ENCODE data around the gene PIN4.
"Not testable (repeated sequence)": the region's sequence is repeated elsewhere in the genome, so short reads cannot be mapped to it uniquely, and the experiment has no call there.

The PIN4 gene

DNA sequence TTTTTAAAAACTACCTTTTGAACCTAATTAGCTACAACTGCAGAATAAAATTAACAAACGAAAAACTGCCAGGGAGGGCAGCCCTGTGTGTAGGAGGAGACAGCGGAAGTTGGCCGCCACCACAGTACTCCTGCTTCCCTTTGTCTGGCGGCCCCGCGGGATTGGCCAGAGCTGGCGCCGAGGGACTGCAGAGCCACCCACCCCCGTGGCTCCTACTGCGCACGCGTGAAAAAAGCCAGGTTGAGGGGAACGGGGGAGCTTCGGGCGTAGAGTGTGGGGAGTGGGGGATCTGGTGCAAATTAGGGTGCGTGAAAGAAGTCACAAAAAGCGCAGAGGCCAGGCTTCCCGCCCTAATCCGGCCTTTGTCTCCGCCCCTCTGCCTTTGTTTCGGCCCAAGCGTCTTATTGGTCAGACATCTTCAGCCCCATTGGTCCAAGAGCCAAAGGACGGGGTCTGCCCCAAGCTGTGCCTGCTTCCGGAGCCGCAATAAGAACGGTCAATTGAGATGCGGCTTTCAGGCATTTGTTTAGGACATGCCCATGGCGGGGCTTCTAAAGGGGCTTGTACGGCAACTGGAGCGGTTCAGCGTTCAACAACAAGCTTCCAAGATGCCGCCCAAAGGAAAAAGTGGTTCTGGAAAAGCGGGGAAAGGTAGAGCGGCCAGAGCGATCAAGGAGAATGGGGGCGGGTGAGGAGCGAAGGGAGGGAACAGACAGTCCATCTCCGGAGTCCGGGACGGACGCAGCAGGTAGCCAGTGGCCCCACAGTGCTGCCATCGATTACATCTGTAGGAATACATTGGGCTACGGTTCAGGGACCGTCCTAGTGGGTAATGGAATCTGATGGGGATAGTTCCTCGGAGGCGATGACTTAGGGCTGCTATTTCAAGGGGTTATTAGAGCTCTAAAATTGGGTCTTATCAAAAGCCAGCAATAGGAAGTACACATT lies at the start of gene PIN4:
PIN4 (plus strand) TSS at position 580 of the 948 bp plus-strand sequence; CDS start at position 609, 29 bp downstream.
- peak; percentile 71 for DNase-seq (ENCODE audit: low read depth)

DNA sequence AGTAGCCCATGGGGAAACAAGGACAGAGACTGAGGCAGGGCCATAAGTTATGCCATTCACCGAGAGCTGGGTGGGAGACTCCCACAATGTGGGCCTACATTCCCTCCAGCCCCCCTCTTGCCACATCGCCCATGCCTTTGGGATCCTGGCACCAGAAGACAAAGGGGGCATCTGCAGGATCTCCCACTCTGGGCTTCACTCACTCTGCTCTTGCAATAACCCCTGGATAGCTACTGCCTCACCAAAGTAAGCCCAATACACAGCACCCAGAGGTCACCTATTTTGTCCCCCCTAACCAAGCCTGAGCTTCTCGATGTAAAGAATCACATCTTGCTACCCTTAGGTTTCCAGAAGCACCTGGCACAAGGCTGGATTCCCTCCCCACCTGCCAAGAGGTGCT lies 49.1 kb upstream of the PIN4 start:
- no peak for DNase-seq (ENCODE audit: low read depth)

DNA sequence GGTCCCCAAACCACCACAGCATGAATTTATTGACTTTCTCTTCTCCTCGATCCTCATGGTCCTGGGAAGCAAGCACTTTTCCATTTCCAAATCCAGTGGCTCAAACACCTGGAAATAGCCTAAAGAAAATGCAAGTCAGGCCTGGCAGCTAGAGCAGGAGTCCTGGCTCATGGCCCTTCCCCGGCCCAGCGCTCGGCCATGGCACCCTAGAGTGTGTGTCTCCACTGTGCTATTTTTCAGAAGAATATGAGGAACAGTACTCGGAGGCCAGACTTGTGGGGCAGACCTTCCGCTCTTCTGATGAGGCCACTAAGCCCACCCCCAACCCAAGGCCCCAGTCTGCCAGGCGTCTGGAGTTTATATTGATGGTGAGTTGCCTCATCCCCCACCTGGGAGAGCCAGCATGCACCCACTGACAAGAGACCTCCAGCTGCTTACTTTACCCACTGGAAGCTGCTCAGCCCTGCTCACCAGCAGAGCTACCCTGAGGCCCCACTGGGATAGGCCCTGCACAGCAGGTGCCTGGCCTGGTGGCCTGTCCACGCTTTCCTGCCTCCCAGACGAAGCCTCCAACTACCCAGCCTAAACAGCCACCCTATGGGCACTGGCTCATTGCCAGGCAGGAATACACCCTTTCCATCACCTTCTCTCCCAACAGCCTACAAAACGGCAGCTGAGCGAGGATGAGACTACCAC lies 47.6 kb upstream of the PIN4 start:
- no peak for DNase-seq (ENCODE audit: low read depth)

DNA sequence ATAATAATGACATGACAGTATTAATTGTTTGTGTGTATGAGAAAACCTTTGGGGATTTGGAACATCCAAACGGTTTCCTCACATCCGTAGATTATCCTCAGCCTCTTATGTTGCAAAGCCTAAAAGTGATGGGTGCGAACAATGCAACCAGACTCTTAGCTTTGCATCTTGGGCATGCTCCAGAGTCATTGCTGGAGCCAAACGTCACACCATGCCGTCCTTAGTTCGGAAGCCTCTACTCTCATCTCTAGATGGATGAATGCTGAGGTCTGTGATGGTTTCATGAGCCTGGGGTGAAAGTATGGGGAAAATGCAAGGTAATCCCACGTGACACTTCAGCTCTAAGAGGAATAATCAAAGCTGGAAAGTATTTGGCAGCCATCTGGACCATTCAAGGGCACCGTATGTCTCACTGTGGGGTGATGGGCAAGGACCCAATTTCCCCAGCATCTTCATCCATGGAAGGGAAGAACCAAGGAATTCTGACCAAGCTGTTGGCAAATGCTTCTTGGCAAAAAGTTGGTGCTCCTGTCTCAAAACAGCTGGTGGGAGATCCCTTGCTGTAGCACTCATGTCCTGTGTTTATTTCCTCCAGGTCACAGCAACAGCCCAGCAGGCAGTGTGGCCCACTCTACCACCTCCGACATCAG lies 43.6 kb upstream of the PIN4 start:
- DNase-seq (ENCODE audit: low read depth): no peak

DNA sequence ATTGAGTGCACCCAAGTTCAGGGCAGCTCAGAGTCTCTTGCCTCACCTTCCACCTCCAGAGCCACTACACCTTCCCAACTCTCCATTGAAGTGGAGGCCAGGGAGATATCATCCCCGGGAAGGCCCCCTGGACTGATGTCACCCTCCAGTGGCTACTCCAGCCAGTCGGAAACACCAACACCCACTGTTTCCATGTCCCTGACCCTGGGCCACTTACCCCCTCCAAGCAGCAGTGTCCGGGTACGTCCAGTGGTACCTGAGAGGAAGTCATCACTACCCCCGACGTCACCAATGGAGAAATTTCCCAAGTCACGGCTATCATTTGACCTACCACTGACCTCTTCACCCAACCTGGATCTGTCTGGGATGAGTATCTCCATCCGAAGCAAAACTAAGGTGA lies 42.0 kb upstream of the PIN4 start:
- no peak for DNase-seq (ENCODE audit: low read depth)

DNA sequence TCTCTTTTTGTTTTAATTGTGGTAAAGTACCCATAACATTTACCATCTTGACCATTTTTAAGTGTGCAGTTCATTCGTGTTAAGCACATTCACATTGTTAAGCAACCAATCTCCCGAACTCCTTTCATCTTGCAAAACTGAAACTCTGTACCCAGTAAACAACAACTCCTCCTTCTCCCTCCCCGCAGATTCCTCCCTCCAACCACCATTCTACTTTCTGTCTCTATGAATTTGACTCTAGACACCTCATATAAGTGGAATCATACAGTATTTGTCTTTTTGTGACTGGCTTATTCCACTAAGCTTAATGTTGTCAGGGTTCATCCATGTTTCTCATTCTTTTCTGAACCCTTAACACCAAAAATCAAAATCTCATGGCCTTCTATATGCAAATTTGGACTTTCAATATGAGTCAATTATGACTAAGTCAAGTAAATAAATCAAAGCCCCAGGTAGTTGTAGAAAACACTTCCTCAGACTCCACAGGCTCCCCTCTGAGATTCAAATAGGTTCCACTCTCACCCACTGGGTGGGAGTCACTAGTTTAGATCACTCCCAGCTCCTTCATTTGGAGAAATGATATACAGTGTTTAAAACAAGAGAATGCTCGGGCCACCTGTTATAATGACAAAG lies 40.1 kb upstream of the PIN4 start:
- DNase-seq (ENCODE audit: low read depth): no peak

DNA sequence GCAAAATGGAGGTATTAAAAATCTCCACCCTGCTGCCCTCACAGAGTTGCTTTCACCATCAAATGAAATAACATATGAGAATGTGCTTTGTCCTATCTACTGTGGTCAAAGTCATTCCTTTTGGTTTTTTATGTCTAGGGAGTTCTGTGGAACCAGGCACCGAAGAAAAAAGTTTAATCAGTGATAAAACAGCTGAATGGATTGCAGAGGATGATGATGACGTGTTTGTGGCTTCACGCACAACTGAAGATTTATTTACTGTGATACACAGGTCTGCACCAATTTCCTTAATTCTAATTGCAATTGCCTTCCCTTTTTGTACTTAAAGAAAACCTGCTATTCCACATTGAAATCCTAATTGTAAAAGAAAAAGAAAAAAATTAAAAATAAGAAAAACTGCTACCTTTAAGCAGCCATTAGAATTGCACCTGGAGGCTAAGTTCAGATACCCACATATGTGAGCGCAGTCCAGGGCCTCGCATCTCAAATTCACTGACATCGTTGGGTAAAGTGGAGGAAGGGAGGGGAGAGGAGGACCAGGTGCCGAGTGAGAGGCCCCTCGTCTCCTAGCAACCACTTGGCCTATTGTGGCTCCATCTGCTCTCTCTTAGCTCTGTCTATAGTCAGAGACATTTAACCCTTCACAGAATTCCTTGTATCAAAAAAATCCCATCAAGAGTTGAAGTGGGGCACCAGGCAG lies 39.3 kb upstream of the PIN4 start:
- DNase-seq (ENCODE audit: low read depth): no peak

DNA sequence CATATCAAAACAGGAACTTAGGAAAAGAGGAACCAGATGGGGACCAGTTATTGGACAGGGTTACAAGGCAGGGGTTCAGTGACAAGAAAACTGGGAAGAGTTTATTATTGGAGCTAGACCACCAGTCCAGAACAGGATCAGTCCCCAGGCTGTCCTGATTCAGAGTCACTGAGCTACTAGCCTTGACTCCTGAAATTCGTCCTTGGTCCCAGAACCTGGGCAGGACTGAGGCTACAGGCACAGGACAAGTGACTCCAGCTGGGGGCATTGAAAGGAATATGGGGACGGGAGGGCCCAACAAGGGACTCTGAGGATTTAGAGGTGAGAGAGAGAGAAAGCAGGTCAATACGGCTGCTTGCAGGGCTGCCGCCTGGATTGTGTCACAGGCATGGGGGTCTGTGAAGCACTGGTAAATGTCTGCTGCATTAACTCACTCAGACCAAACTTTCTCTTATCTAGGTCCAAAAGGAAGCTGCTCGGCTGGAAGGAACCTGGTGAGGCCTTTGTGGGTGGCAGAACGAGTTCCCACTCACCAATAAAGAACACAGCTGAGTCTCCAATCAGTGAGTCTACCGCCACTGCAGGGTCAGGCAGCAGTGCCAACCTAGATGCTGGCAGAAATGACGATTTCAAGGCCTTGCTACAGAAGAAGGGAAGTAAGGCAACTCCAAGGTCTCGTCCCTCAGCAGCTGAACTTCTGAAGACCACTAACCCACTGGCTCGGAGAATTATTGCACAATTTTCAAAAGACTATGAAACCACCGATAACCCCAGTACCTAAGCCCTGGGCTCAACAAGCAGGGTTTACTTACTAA lies 38.6 kb upstream of the PIN4 start:
- DNase-seq (ENCODE audit: low read depth): no peak

DNA sequence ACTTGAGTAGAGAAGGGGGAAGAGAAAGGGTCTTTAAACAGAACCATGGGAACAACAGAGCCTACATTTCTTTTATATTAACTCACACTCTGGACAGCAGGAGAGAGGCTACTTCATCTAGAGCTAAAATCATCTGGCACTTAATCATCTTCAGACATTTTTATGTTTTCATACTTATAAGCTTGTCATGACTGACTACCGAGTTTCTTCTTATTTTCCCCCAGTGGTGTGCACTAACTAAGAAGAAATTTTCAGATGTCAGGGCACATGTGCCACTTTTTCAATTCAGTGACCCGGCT lies 38.0 kb upstream of the PIN4 start:
- no peak for DNase-seq (ENCODE audit: low read depth)

DNA sequence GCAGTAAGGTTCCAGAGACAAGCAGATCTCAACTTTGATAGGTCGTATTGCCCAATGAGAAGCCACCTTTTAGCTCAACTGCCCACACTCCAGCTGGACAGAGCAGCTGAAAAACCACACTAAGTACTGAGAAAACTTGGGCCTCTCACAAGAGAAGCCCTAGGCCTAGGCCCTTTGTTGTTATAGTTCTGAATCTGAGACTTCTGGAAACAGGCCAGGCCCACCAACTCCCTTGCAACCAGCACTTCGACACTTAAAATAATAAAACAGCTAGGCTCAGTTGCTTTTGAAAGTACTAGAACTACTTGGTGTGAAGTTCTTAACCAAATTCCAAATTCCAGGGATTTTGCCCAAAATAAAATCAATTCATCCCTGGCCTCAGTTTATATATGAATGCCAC lies 36.4 kb upstream of the PIN4 start:
- DNase-seq (ENCODE audit: low read depth): no peak

DNA sequence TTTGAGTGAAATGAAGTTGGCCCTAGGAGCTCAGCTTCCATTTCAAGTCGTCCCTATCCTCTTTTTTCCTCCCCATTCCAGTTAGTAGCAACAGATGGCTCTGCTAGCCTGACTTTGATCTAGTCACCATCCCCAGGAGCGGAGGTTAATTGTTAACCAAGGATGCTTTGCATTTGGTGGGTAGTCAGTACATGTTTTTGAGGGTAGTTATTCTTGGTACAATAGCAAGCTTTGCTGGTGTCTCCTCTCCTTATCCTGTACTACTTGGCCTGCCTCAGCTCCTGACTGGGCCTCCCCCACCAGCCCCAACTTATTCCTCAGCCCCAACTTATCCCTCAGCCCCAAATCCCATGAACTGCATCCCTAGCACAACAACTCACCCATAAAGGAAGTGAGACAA lies 35.0 kb upstream of the PIN4 start:
- DNase-seq (ENCODE audit: low read depth): no peak

DNA sequence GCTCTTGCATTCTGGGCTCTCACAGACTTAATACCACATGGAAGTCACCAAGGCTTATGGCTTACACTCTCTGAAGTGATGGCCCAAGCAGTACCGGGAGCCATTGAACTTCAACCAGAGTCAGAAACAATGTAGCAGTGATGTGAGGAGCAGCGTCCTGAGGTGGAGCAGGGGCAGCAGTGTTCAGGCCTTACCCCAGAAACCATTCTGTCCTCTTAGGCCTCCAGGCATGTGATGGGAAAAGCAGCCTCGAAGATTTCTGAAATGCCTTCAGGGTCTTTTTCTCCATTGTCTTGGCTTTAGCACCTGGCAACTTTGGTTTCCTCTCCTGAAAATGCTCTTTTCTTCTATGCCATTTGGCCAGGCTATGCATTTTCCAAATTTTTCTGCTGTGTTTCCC lies 22.8 kb upstream of the PIN4 start:
- no peak for DNase-seq (ENCODE audit: low read depth)

DNA sequence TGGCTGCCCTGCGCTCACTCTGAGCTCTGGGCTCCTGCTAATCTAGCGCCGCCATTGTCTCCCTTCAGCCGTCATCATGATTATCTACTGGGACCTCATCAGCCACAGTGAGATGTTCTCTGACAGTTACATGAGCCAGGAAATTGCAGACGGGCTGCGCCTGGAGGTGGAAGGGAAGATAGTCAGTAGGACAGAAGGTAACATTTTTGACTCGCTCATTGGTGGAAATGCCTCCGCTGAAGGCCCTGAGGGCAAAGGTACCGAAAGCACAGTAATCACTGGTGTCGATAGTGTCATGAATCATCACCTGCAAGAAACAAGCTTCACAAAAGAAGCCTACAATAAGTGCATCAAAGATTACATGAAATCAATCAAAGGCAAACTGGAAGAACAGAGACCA lies 21.8 kb upstream of the PIN4 start:
- DNase-seq (ENCODE audit: low read depth): no peak

DNA sequence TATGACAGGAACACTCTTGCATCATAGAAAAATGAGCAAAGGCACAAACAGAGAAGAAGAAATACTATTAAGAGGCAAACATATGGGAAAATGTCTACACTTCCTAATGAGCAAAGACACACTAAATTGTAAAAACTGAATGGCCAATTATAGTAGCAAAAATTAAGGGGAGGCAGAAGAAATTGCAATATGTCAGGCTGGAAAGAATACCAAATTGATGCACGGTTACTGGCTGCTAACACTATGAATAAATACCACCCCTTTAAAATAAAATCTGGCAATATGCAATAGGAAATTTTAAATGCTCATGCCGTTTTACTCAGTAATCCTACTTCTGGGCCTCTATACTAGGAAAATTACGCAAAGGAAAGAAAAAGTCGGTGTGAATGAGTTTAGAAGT lies 16.0 kb upstream of the PIN4 start:
- DNase-seq (ENCODE audit: low read depth): no peak

DNA sequence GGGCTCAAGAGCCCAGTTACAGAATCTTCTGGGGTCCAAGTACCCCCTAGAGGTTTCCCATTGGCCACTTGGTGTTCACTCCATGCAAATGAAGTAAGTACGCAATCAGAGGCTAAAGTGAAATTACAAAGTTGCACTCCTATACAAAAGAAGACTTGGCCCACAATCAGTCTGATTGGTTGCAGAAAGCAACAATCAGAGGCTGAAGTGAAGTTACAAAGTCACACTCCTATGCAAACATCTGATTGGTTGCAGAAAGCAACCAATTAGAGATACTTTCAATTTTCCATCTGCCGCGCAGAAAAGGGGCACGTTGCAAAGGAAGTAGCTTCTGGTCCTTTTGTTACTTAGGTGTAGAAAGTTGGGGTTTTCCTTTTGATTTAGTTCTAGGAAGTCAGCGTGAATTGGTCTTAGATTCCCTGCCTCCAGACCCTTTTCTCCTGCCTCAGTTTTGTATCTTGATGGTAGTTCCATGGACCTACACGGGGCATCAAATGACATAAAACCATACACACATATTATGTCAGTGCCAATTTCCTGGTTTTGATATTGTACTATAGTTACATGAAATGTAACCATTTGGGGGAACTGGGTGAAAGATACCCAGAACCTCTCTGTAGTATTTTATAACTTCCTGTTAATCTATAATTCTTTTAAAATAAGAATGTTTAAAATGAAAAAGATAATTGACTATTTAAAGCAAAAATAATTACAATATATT lies 12.4 kb upstream of the PIN4 start:
- no peak for DNase-seq (ENCODE audit: low read depth)

DNA sequence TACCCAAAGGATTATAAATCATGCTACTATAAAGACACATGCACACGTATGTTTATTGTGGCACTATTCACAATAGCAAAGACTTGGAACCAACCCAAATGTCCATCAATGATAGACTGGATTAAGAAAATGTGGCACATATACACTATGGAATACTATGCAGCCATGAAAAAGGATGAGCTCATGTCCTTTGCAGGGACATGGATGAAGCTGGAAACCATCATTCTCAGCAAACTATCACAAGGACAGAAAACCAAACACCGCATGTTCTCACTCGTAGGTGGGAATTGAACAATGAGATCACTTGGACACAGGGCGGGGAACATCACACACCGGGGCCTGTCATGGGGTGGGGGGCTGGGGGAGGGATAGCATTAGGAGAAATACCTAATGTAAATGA lies 5.3 kb upstream of the PIN4 start:
- DNase-seq (ENCODE audit: low read depth): not testable (repeated sequence)

DNA sequence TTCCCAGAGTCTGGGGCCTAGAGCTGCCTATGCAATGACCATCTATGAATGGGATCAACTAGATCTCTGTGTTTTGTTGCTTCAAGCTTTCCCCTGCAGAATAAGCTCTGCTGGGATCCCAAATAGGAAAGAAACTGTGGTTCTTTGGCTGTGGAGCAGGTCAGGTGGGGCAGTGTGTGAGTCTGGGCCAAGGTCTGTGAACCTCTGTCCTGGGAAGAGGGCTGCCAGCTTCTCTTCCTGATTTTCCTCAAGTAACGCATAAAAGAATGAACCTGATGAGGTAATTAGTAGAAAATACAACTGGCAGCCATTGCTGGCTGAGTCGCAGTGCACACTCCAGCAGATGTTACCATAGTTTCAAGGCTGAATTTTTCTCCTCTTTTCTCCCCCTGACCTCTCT lies 4.6 kb upstream of the PIN4 start:
- no peak for DNase-seq (ENCODE audit: low read depth)

DNA sequence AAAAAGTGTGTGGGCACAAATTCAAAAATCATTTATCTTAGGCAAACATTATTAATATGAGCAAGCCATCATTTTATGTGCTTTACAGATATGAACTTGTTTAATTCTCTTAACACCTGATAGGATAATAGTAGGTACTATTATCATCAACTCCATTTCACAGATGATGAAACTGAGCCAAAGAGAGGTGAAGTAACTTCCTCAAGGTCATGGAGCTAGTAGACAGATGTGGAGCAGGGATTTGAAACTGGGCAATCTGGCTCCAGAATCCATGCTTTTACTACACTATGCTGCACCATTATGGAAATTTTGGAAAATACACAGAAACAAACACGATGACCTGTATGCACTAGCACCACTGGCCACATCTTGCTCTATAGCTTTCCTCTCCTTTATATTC lies 1.0 kb upstream of the PIN4 start:
- no peak for DNase-seq (ENCODE audit: low read depth)

DNA sequence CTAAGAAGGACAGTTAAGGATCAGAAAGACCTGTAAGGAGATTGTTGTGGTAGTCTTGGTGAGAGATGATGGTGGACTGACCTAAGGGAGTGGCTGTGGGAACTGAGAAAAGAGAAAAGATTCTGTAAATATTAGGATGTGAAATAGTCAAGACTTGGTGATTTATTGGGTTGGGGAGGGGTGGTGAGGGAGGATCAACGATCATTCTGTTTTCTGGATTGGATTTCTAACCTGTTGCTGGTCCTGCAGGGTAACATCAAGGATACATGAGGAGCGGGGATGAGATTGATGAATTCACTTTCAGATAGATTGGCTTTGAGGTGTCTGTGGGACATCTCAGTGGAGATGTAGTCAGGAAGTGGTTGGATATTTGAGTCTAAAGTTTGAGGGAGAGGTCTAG lies 1.4 kb downstream of the PIN4 start:
- no peak for DNase-seq (ENCODE audit: low read depth)

DNA sequence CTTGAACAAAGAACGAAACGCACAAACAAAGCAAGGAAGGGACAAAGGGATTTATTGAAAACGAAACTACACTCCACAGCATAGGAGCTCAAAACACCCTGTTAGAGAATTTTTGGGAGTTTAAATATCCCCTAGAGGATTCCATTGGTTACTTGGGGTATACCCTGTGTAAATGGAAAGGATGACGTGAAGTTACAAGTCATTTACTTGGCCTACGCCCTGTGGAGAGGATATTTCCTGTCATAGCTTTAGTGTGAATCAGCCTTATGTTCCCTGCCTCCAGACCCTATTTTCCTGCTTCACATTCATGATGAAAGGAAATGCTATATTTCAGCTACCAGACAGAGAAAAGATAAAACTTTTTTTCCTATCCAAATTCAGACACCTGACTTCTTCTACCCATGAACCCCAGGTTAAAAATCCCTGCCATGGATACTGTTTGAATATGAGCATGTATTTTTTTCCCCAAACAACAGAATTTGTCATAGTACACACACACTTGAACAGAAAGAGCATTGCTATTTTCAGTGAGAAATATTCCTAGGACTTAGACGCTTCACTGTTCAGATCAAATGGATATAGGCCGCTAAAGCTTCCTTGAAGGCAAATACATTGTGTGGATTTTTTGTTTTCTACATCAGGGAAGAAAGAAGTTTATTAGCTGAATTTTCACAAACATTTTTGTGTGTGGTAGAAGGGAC lies 20.4 kb downstream of the PIN4 start:
- no peak for DNase-seq (ENCODE audit: low read depth)
